ES-I3 (cell line): Measurements from ENCODE around the gene GALNT13.
A peak's percentile ranks its signal among the peaks of the same experiment; 100 is the strongest.

ENCODE experiments used
- H3K36me3 ChIP-seq: 2 replicates; pipeline ENCODE4 v1.6.1; 2013; ENCODE audit warnings: mild to moderate bottlenecking, low read length, control low read depth, moderate library complexity; ENCODE audit not compliant: insufficient read depth
- H3K4me1 ChIP-seq: 2 replicates; pipeline ENCODE4 v1.6.1; 2013; ENCODE audit warnings: mild to moderate bottlenecking, control low read depth, low read length; ENCODE audit not compliant: insufficient read depth
- H3K9ac ChIP-seq: 2 replicates; pipeline ENCODE4 v1.6.1; 2013; ENCODE audit warnings: low read depth, mild to moderate bottlenecking, low read length, moderate library complexity
- H3K9me3 ChIP-seq: 2 replicates; pipeline ENCODE4 v1.6.1; 2013; ENCODE audit warnings: mild to moderate bottlenecking, low read length, moderate library complexity; ENCODE audit not compliant: control insufficient read depth, insufficient read depth

The GALNT13 gene

GRCh38 chr2:154375579-154375931 lies 503.8 kb downstream of the GALNT13 start:
- Histone ChIP-seq H3K9ac (peak overlapping the region; percentile 18; the same call in 1 of the 2 replicates), H3K4me1 (no peaks in the 10 kb centered on the region), H3K36me3 (no peaks in the 10 kb centered on the region), H3K9me3 (no peaks in the 10 kb centered on the region)

- no peak overlapping the region for H3K9ac ChIP-seq
- H3K36me3 ChIP-seq, result no peaks in the 10 kb centered on the region
Observed at GRCh38 chr2:154381931-154382794, 510.4 kb downstream of the GALNT13 start.

DNA sequence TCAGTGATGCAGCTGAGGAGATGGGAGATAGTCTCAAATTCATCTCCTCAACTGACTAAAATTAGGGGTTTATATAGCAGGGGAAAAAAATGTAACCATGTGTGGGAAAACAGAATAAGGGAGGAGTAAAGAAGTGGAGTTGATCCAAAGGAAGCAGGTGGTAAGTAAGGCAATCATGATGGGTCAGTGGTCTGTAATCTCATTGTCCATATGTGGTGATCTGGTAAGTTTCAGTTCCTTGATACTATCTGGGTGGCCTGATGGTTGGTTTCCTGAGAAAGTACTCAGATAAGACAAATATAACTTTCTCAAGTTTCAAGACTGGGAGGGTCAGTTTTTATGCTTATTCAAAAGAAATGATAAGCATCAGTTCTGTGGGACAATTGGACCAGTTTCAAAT lies 514.5 kb downstream of the GALNT13 start:
- Histone ChIP-seq H3K9me3 (peaks cover 3% of the 10 kb centered on the region; the same call in 1 of the 2 replicates), H3K36me3 (no peaks in the 10 kb centered on the region), H3K9ac (no peak overlapping the region), H3K4me1 (peaks cover 17% of the 10 kb centered on the region)

More at GRCh38 chr2:154381931-154382794, 510.4 kb downstream of the GALNT13 start:
- H3K9me3 ChIP-seq, result no peaks in the 10 kb centered on the region
- peaks cover 17% of the 10 kb centered on the region for H3K4me1 ChIP-seq

DNA sequence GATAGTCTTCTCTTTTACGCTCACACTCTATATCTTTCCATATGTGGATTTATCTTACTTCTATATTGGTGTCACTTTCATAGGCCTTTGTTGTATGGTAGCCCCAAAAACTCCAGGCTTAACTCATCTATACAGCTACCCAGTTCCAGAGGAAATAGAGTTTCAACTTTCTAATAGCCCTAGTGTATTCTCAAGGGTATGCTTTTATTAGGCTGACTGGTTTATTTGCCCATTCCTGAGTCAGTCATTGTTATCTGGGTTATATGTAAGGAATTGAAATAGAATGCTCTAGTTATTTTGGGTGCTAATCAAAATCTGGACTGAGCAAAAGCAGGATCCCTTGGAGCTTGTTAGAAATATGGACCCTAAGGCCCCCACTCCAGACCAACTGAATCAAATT lies 519.3 kb downstream of the GALNT13 start:
- H3K9ac ChIP-seq, result no peak overlapping the region
- peaks cover 3% of the 10 kb centered on the region; the same call in 1 of the 2 replicates for H3K9me3 ChIP-seq
- H3K4me1 ChIP-seq, result no peaks in the 10 kb centered on the region
- no peaks in the 10 kb centered on the region for H3K36me3 ChIP-seq

DNA sequence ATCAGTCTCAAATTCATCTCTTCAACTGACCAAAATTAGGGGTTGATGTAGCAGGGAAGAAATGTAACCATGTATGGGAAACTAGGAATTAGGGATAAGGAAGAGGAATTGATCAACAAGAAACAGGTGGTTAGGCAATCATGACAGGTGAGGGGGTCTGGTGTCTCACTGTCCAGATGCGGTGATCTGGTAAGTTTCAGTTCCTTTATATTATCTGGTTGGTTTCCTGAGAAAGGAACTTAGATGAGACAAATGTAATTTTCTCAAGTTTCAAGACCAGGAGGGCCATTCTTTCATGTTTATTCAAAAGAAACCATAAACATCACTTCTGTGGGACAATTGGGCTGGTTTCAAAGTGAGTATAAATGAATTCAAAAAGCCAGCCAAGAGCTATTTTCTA lies 520.5 kb downstream of the GALNT13 start:
- H3K9me3 ChIP-seq, result peaks cover 3% of the 10 kb centered on the region; the same call in 1 of the 2 replicates
- H3K9ac ChIP-seq, result no peak overlapping the region
- no peaks in the 10 kb centered on the region for H3K36me3 ChIP-seq
- H3K4me1 ChIP-seq, result no peaks in the 10 kb centered on the region

DNA sequence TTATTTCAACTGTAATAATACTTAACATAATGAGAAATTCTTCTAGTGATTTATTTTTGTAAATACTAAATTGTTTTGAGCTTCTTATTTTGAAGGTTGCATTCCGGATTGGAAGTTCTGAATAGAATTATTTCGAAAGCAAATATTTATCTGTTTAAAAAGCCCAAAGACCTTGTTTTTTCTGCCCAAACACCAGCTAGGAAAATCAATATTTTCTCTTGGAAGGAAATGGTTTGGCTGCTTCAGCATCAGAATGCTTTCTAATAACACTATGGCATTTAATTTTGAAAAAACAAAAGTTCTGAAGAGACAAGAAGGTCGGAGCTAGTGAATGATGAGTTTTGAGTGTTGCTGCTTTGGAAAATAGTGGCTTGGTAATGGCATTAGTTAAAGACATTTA lies 522.9 kb downstream of the GALNT13 start:
- Histone ChIP-seq H3K9ac (no peak overlapping the region), H3K4me1 (no peaks in the 10 kb centered on the region), H3K36me3 (no peaks in the 10 kb centered on the region), H3K9me3 (peaks cover 1% of the 10 kb centered on the region; the same call in 1 of the 2 replicates)

- Histone ChIP-seq H3K4me1 (0 out of 2 replicates have a peak, but pooled peaks cover 8% of the 10 kb centered on the region), H3K9ac (no peak overlapping the region), H3K9me3 (no peaks in the 10 kb centered on the region), H3K36me3 (no peaks in the 10 kb centered on the region)
Observed at GRCh38 chr2:154400563-154401290, 529.0 kb downstream of the GALNT13 start.

GRCh38 chr2:154402213-154402612 lies 530.5 kb downstream of the GALNT13 start:
- Histone ChIP-seq H3K36me3 (no peaks in the 10 kb centered on the region), H3K4me1 (0 out of 2 replicates have a peak, but pooled peaks cover 8% of the 10 kb centered on the region), H3K9ac (no peak overlapping the region), H3K9me3 (no peaks in the 10 kb centered on the region)

DNA sequence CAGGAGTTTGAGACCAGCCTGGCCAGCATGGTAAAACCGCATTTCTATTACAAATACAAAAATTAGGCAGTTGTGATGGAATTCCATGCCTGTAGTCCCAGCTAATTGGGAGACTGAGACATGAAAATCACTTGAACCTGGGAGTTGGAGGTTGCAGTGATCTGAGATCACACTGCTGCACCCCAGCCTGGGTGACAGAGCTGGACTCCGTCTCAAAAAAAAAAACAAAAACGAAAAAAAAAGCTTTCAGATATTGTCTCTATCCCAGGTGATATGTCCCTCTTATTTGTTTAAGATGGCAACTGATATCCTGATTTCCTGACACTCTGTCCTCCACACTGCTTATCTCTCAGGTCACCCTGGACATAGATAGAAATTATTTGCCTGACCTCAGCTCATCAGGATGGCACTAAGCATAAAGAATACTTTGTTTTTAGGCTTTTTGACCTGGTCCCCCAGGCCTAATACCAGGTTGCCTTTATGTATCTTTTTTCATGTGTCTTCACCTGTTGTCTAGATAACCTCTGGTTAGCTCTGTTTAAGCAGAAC lies 531.6 kb downstream of the GALNT13 start:
- Histone ChIP-seq H3K36me3 (no peaks in the 10 kb centered on the region), H3K4me1 (0 out of 2 replicates have a peak, but pooled peaks cover 8% of the 10 kb centered on the region), H3K9ac (no peak overlapping the region), H3K9me3 (no peaks in the 10 kb centered on the region)

GRCh38 chr2:154408786-154409185 lies 537.1 kb downstream of the GALNT13 start:
- Histone ChIP-seq H3K9ac (no peak overlapping the region), H3K9me3 (no peaks in the 10 kb centered on the region), H3K36me3 (no peaks in the 10 kb centered on the region), H3K4me1 (no peaks in the 10 kb centered on the region)

- no peaks in the 10 kb centered on the region for H3K9me3 ChIP-seq
- H3K9ac ChIP-seq, result no peak overlapping the region
- H3K36me3 ChIP-seq, result no peaks in the 10 kb centered on the region
- no peaks in the 10 kb centered on the region for H3K4me1 ChIP-seq
Observed at GRCh38 chr2:154422251-154422650, 550.5 kb downstream of the GALNT13 start.

DNA sequence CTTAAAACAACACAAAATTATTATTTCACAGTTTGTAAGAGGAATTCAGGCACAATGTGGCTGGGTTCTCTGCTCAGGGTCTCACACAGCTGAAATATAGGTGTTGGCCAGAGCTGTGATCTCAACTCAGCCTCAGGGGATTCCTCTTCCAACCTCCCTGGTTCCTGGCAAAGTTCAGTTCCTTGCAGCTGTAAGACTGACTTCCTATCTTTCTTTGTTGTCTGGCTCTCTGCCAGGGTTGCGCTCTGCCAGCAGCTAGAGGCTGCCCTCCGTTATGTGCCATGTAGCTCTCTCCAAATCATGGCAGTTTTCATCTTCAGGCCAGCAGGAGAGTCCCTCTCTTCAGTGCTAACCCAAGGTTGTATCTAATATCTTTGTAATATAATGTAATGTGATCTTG lies 554.3 kb downstream of the GALNT13 start:
- H3K4me1 ChIP-seq, result no peaks in the 10 kb centered on the region
- H3K9ac ChIP-seq, result no peak overlapping the region
- no peaks in the 10 kb centered on the region for H3K9me3 ChIP-seq
- H3K36me3 ChIP-seq, result no peaks in the 10 kb centered on the region

DNA sequence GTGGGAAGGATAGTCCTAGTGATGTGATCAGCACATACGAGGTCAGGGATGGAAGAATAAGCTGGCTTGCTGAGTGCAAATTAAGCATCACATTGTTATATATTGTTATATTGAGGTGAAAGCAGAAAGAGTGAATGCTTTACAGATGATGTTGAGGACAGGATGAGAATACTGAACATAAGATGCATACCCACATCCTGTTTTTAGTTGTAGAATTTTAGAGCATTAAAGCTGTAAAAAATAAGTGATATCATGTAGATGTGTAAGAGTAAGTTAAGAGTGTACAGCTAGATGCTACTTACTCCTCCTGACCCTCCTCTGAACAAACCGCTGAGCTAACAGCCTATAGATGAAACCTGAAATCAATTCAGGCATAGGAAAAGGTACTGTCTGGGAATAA lies 555.7 kb downstream of the GALNT13 start:
- Histone ChIP-seq H3K4me1 (no peaks in the 10 kb centered on the region), H3K9me3 (no peaks in the 10 kb centered on the region), H3K9ac (no peak overlapping the region), H3K36me3 (no peaks in the 10 kb centered on the region)

- Histone ChIP-seq H3K9me3 (no peaks in the 10 kb centered on the region), H3K36me3 (no peaks in the 10 kb centered on the region), H3K4me1 (no peaks in the 10 kb centered on the region), H3K9ac (no peak overlapping the region)
Observed at GRCh38 chr2:154428022-154428421, 556.3 kb downstream of the GALNT13 start.
